ENCODE data around the gene LMOD2. TPM values are rescaled to one million over a fixed set of nuclear protein-coding genes. Genes with fewer than 3 reads are reported as not detected.

Gene LMOD2
- total RNA-seq (2021; ENCODE audit: unreplicated experiment): not detected
- not detected for polyA plus RNA-seq (2012; ENCODE audit: insufficient read length)
- Bru-seq, nascent RNA: not detected
- BruChase-seq, experiment 1, labeled RNA remaining after a 2-hour chase: not detected
- not detected for BruChase-seq, experiment 2, labeled RNA remaining after a 6-hour chase
- long read RNA-seq: 0 reads

- CTCF ChIA-PET: no interaction called here
- DNase-seq (ENCODE audit: low read depth, low spot score) (no peak), ATAC-seq (no peak)
- no peaks in the 10 kb centered on the region for H3K9me3 ChIP-seq (ENCODE audit: control insufficient read depth, insufficient read depth, low read depth, low read length)
- no peak within 1 kb of the TSS for H3K4me3 ChIP-seq (ENCODE audit: low read depth in 2 of 2, low read length in 2 of 2)
- in situ Hi-C loops (cut with HindIII; ENCODE audit: low pct_unique_long_range_greater_than_20kb, low sequenced_read_pairs): no loop called here
- no TSS peak for BruUV-seq (replicated peaks)
- no peak within 1 kb of the TSS for H3K27ac ChIP-seq (ENCODE audit: low read length)
- POLR2A ChIA-PET: no interaction called here
- intact Hi-C loops (cut with micrococcal nuclease; ENCODE audit: unreplicated experiment): no loop called here
- no peaks in the 10 kb centered on the region for H3K4me1 ChIP-seq (ENCODE audit: control insufficient read depth, insufficient read depth, low read length)
- no peaks in the 10 kb centered on the region for H3K36me3 ChIP-seq (ENCODE audit: control insufficient read depth, insufficient read depth, low read length)
- H3K27me3 ChIP-seq (ENCODE audit: control insufficient read depth, insufficient read depth, low read length): peaks cover 3% of the 10 kb centered on the region; the same call in 1 of the 2 replicates
- TF ChIP-seq POLR2AphosphoS5 (IDR thresholded peaks at IDR 0.05; ENCODE audit: low read depth, low read length) (no peak), TCF7L2 (IDR thresholded peaks at IDR 0.05; ENCODE audit: low read depth, low read length) (no peak), CTCF (IDR thresholded peaks at IDR 0.05) (no peak), SIN3A (IDR thresholded peaks at IDR 0.05; ENCODE audit: borderline replicate concordance, insufficient read depth, low read depth, low read length) (no peak), REST (IDR thresholded peaks at IDR 0.05; ENCODE audit: insufficient read depth in 1 of 2, low read depth in 2 of 2, low read length in 1 of 2) (no peak)
Observed at GRCh38 chr7:123655614-123656013, at the start of gene LMOD2. Gene LMOD2, plus strand, starts transcription at chr7:123655866. Its CDS starts 98 bp downstream, at chr7:123655964.

GRCh38 chr7:123607423-123607975 lies 48.2 kb upstream of the LMOD2 start:
- no peaks in the 10 kb centered on the region for H3K27me3 ChIP-seq (ENCODE audit: control insufficient read depth, insufficient read depth, low read length)
- intact Hi-C loops (cut with micrococcal nuclease; ENCODE audit: unreplicated experiment) (no loop called here), in situ Hi-C loops (cut with HindIII; ENCODE audit: low pct_unique_long_range_greater_than_20kb, low sequenced_read_pairs) (no loop called here)
- no TSS peak for BruUV-seq (replicated peaks)
- no peak overlapping the region for H3K4me3 ChIP-seq (ENCODE audit: low read depth in 2 of 2, low read length in 2 of 2)
- TF ChIP-seq CTCF (IDR thresholded peaks at IDR 0.05) (no peak), SIN3A (IDR thresholded peaks at IDR 0.05; ENCODE audit: borderline replicate concordance, insufficient read depth, low read depth, low read length) (no peak), POLR2AphosphoS5 (IDR thresholded peaks at IDR 0.05; ENCODE audit: low read depth, low read length) (no peak), TCF7L2 (IDR thresholded peaks at IDR 0.05; ENCODE audit: low read depth, low read length) (no peak), REST (IDR thresholded peaks at IDR 0.05; ENCODE audit: insufficient read depth in 1 of 2, low read depth in 2 of 2, low read length in 1 of 2) (no peak)
- no peak overlapping the region for H3K27ac ChIP-seq (ENCODE audit: low read length)
- ChIA-PET POLR2A (no interaction called here), CTCF (no interaction called here)
- DNase-seq (ENCODE audit: low read depth, low spot score) (no peak), ATAC-seq (no peak)
- no peaks in the 10 kb centered on the region for H3K36me3 ChIP-seq (ENCODE audit: control insufficient read depth, insufficient read depth, low read length)
- no peaks in the 10 kb centered on the region for H3K4me1 ChIP-seq (ENCODE audit: control insufficient read depth, insufficient read depth, low read length)
- H3K9me3 ChIP-seq (ENCODE audit: control insufficient read depth, insufficient read depth, low read depth, low read length): no peaks in the 10 kb centered on the region

Measured in Panc1 (cell line).